MM.1S (cell line): Measurements from ENCODE around the gene ACAP2.

ENCODE experiments used
- EZH2 ChIP-seq: fragments of 300-600 bp; sonication (generic); optimal IDR thresholded peaks from 2 replicates; pipeline ENCODE3; 2017; ENCODE audit warnings: low read depth, mild to moderate bottlenecking, antibody characterized with exemption, low read length, mixed read lengths
- EZH2phosphoT487 ChIP-seq: fragments of 300-600 bp; sonication (generic); IDR thresholded peaks from 2 replicates; pipeline ENCODE4 v1.6.1; 2018; ENCODE audit warnings: antibody characterized with exemption, low read length
- TF ChIP-seq, protein P1 (sequence below): fragments of 300-600 bp; sonication (generic); IDR thresholded peaks from 2 replicates; pipeline ENCODE4 v1.5.1; 2016; ENCODE audit warnings: antibody characterized with exemption, low read length, mixed read lengths

- TF ChIP-seq EZH2 = no peak
- TF ChIP-seq, protein P1, sequence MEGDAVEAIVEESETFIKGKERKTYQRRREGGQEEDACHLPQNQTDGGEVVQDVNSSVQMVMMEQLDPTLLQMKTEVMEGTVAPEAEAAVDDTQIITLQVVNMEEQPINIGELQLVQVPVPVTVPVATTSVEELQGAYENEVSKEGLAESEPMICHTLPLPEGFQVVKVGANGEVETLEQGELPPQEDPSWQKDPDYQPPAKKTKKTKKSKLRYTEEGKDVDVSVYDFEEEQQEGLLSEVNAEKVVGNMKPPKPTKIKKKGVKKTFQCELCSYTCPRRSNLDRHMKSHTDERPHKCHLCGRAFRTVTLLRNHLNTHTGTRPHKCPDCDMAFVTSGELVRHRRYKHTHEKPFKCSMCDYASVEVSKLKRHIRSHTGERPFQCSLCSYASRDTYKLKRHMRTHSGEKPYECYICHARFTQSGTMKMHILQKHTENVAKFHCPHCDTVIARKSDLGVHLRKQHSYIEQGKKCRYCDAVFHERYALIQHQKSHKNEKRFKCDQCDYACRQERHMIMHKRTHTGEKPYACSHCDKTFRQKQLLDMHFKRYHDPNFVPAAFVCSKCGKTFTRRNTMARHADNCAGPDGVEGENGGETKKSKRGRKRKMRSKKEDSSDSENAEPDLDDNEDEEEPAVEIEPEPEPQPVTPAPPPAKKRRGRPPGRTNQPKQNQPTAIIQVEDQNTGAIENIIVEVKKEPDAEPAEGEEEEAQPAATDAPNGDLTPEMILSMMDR = no peak
- TF ChIP-seq EZH2phosphoT487 = no peak
These were observed 187.0 kb downstream of the ACAP2 start for GRCh38 chr3:195255571-195256501.
